Ovary (tissue), 9 donors: Measurements from ENCODE around the gene RAP1GAP2. TPM values are rescaled to one million over a fixed set of nuclear protein-coding genes. Genes with fewer than 3 reads are reported as not detected.
A peak's percentile ranks its signal among the peaks of the same experiment; 100 is the strongest.

Experiments
- DNase-seq, 5 donors: peaks; one replicate each; pipeline ENCODE4 v3.0.0-alpha.2; 2019 to 2020
- H3K27ac ChIP-seq, 2 donors: fragments of 200-600 bp; one replicate each; pipeline versions ENCODE4 v1.5.1 to v1.8.0; 2019 to 2022
- H3K27me3 ChIP-seq: fragments of 200-600 bp; one replicate; pipeline ENCODE4 v1.8.0; 2022
- H3K36me3 ChIP-seq: fragments of 200-600 bp; sonication (generic); one replicate; pipeline ENCODE4 v1.5.1; 2019
- H3K4me1 ChIP-seq: one replicate; pipeline ENCODE4 v1.8.1; 2013; ENCODE audit warnings: mild to moderate bottlenecking, moderate library complexity; ENCODE audit not compliant: insufficient read depth
- H3K4me3 ChIP-seq: fragments of 200-600 bp; sonication (generic); one replicate; pipeline ENCODE4 v1.5.1; 2017
- H3K9me3 ChIP-seq, 2 donors: fragments of 200-600 bp in 1 of 2; sonication (generic) in 1 of 2; one replicate each; pipeline versions ENCODE4 v1.5.1 to v1.8.1; 2013 to 2019; ENCODE audit warnings: mild to moderate bottlenecking in 1 of 2, moderate library complexity in 1 of 2
- CTCF ChIP-seq, 3 donors: fragments of 450-650 bp in 2 of 3; fragments of 200-600 bp in 1 of 3; IDR thresholded peaks; one replicate each; pipeline versions ENCODE4 v1.5.1 to v1.8.0; 2016 to 2022; ENCODE audit warnings: antibody characterized with exemption in 3 of 3, mild to moderate bottlenecking in 1 of 3
- EP300 ChIP-seq: sonication (generic); formaldehyde crosslinking; IDR thresholded peaks from one replicate; pipeline ENCODE4 v1.6.1; 2017; ENCODE audit warnings: antibody characterized with exemption
- POLR2A ChIP-seq: fragments of 450-650 bp; IDR thresholded peaks from one replicate; pipeline ENCODE4 v1.6.1; 2017; ENCODE audit warnings: antibody characterized with exemption, mild to moderate bottlenecking, moderate library complexity
- WGBS, 3 donors: extraction: QIAGEN DNeasy Blood & Tissue Kit in 1 of 3; methylation state at CpG; one replicate each; pipeline versions ENCODE4 v1.1.5 to v1.1.7; 2013 to 2017; 5-methylcytosine and 5-hydroxymethylcytosine counted together
- intact Hi-C, 4 donors: fragments of 100-400 bp; cut with DNase I; formaldehyde crosslinking; loops; one replicate each; pipeline versions ENCODE4 v1.11.0 to v1.15.1; 2022 to 2023
- polyA plus RNA-seq, 2 donors: library from polyadenylated mRNA; stranded (reverse); fragments of 200-250 nt in 1 of 2; fragments of 350-450 nt in 1 of 2; fragmentation: Illumina TruSeq in 1 of 2; extraction: RNeasy Lipid Tissue Mini Kit (QIAGEN cat#74804) in 1 of 2; gene quantifications; one replicate each; pipeline ENCODE4 v1.2.3, GENCODE V29; 2013 to 2014
- total RNA-seq, 7 donors: library from RNA; depleted of rRNA in 2 of 7; stranded (reverse); fragments of >200 nt in 2 of 7; fragmentation: NEBNext Ultra II Directional in 3 of 7; extraction: Animal tissue kit (Norgen Biotek cat#: 25700) in 3 of 7; gene quantifications; one replicate each; pipeline versions ENCODE4 v1.1.0 to v1.2.4, GENCODE V29; 2016 to 2023
- donor health status: DM: no; HTN: no; CAD: no; lungs with moderate emphysema.
- donor health status: DM: no; HTN: no; CAD: no.
- donor health status: Bipolar disorder and iron deficiency.
- donor health status: DM: yes; HTN: yes; CAD: no.
- donor health status: DM: no; HTN: no; CAD: no.
- donor health status: DM: yes; HTN: yes; CAD: no.

RAP1GAP2 gene
- total and polyA plus RNA-seq, 9 donors: 4.3 to 15.4 (median 12.3) TPM

- Histone ChIP-seq H3K4me1 (no peaks in the 10 kb centered on the region), H3K4me3 (no peak overlapping the region), H3K36me3 (no peaks in the 10 kb centered on the region), H3K9me3 (no peaks in the 10 kb centered on the region), H3K27ac (no peak overlapping the region), H3K27me3 (no peaks in the 10 kb centered on the region)
- WGBS, 3 donors: 62 to 68% (median 67%) methylated on average over 19 of the region's 19 CpGs
- DNase-seq: peak in 1 of 5 donors; percentile 11
- TF ChIP-seq CTCF (IDR thresholded peaks at IDR 0.05) (no peak), EP300 (no peak), POLR2A (no peak)
- intact Hi-C loops: no loop called here
Measured at GRCh38 chr17:2948721-2949468, 152.7 kb downstream of the RAP1GAP2 start.

GRCh38 chr17:2949469-2950044 lies 153.3 kb downstream of the RAP1GAP2 start:
- Histone ChIP-seq H3K27ac (no peak overlapping the region), H3K4me1 (no peaks in the 10 kb centered on the region), H3K4me3 (no peak overlapping the region), H3K27me3 (no peaks in the 10 kb centered on the region), H3K9me3 (no peaks in the 10 kb centered on the region), H3K36me3 (no peaks in the 10 kb centered on the region)
- 70 to 76% (median 75%) methylated on average over 7 of the region's 7 CpGs for WGBS, 3 donors
- DNase-seq: peak in 1 of 5 donors; percentile 7
- TF ChIP-seq CTCF (IDR thresholded peaks at IDR 0.05) (no peak), EP300 (no peak), POLR2A (no peak)
- intact Hi-C loops: no loop called here

GRCh38 chr17:2950846-2951245 lies 154.6 kb downstream of the RAP1GAP2 start:
- TF ChIP-seq POLR2A (no peak), CTCF (IDR thresholded peaks at IDR 0.05) (no peak), EP300 (no peak)
- intact Hi-C loops: no loop called here
- H3K4me3 ChIP-seq: no peak overlapping the region
- H3K9me3 ChIP-seq: no peaks in the 10 kb centered on the region
- H3K36me3 ChIP-seq: no peaks in the 10 kb centered on the region
- 90 to 95% (median 90%) methylated on average over 10 of the region's 10 CpGs for whole genome bisulfite sequencing, 3 donors
- H3K27me3 ChIP-seq: no peaks in the 10 kb centered on the region
- peak in 1 of 5 donors; percentile 13 for DNase-seq
- H3K4me1 ChIP-seq: no peaks in the 10 kb centered on the region
- H3K27ac ChIP-seq: no peak overlapping the region

- TF ChIP-seq POLR2A (no peak), CTCF (IDR thresholded peaks at IDR 0.05) (no peak), EP300 (no peak)
- peak in 1 of 5 donors; percentile 6 for DNase-seq
- H3K4me1 ChIP-seq: no peaks in the 10 kb centered on the region
- WGBS, 3 donors: 69 to 83% (median 78%) methylated on average over 8 of the region's 8 CpGs
- H3K27me3 ChIP-seq: no peaks in the 10 kb centered on the region
- H3K4me3 ChIP-seq: no peak overlapping the region
- intact Hi-C loops: no loop called here
- no peaks in the 10 kb centered on the region for H3K36me3 ChIP-seq
- no peaks in the 10 kb centered on the region for H3K9me3 ChIP-seq
- no peak overlapping the region for H3K27ac ChIP-seq
Measured at GRCh38 chr17:2952174-2952845, 156.1 kb downstream of the RAP1GAP2 start.
